Measurements from ENCODE around the gene KIDINS220.

KIDINS220 gene

GRCh38 chr2:8697190-8697589 lies 140.2 kb downstream of the KIDINS220 start:
- no peak for DNase-seq (ENCODE audit: low read depth)

- DNase-seq (ENCODE audit: low read depth) = no peak
These were observed 142.7 kb downstream of the KIDINS220 start for GRCh38 chr2:8694737-8695136.

- no peak for DNase-seq (ENCODE audit: low read depth)
These were observed 144.1 kb downstream of the KIDINS220 start for GRCh38 chr2:8693157-8693821.

- no peak for DNase-seq (ENCODE audit: low read depth)
These were observed 144.6 kb downstream of the KIDINS220 start for GRCh38 chr2:8692783-8693156.

GRCh38 chr2:8691859-8692437 lies 145.5 kb downstream of the KIDINS220 start:
- no peak for DNase-seq (ENCODE audit: low read depth)

GRCh38 chr2:8685697-8686358 lies 151.6 kb downstream of the KIDINS220 start:
- peak; percentile 79 for DNase-seq (ENCODE audit: low read depth)

GRCh38 chr2:8684878-8685696 lies 152.3 kb downstream of the KIDINS220 start:
- DNase-seq (ENCODE audit: low read depth) = peak; percentile 38

- peak; percentile 36 for DNase-seq (ENCODE audit: low read depth)
These were observed 152.9 kb downstream of the KIDINS220 start for GRCh38 chr2:8684540-8684877.

- DNase-seq (ENCODE audit: low read depth) = no peak
These were observed 154.4 kb downstream of the KIDINS220 start for GRCh38 chr2:8682719-8683667.

GRCh38 chr2:8681786-8682692 lies 155.4 kb downstream of the KIDINS220 start, which contains the start of gene ID2:
ID2 (plus strand) TSS chr2:8682056; CDS start chr2:8682166, 110 bp downstream.
- DNase-seq (ENCODE audit: low read depth) = peak; percentile 98

- DNase-seq (ENCODE audit: low read depth) = peak; percentile 83
These were observed 156.3 kb downstream of the KIDINS220 start for GRCh38 chr2:8680822-8681760.

- no peak for DNase-seq (ENCODE audit: low read depth)
These were observed 157.3 kb downstream of the KIDINS220 start for GRCh38 chr2:8679827-8680731.

- DNase-seq (ENCODE audit: low read depth) = no peak
These were observed 157.9 kb downstream of the KIDINS220 start for GRCh38 chr2:8679567-8679826.

Data from activated T-cell treated with anti-CD3 and anti-CD28 coated beads for 24 hours (primary cell).